WERI-Rb-1 (cell line): ENCODE results near the gene SNX25.
"Not testable (repeated sequence)": the region's sequence is repeated elsewhere in the genome, so short reads cannot be mapped to it uniquely, and the experiment has no call there.

Source experiments
- DNase-seq: peaks from one replicate; pipeline ENCODE4 v3.0.0-alpha.2; 2020
- H3K27ac ChIP-seq: fragments of 250-450 bp; sonication (Bioruptor Pico); 2 replicates; pipeline ENCODE4 v1.5.1; 2020; ENCODE audit warnings: mild to moderate bottlenecking, moderate library complexity
- H3K27me3 ChIP-seq: fragments of 250-450 bp; sonication (Bioruptor Pico); 2 replicates; pipeline ENCODE4 v1.5.1; 2021; ENCODE audit warnings: mild to moderate bottlenecking, low read depth, moderate library complexity; ENCODE audit not compliant: insufficient read depth, severe bottlenecking
- H3K36me3 ChIP-seq: fragments of 250-450 bp; sonication (Bioruptor Pico); 2 replicates; pipeline ENCODE4 v1.5.1; 2020; ENCODE audit warnings: mild to moderate bottlenecking, moderate library complexity
- H3K4me3 ChIP-seq: 2 replicates; pipeline ENCODE4 v1.5.1; 2011; ENCODE audit warnings: low read depth, mild to moderate bottlenecking, control low read depth, low read length
- H3K9me3 ChIP-seq: fragments of 250-450 bp; sonication (Bioruptor Pico); 2 replicates; pipeline ENCODE4 v1.5.1; 2021; ENCODE audit warnings: mild to moderate bottlenecking, moderate library complexity; ENCODE audit not compliant: severe bottlenecking
- TF ChIP-seq, protein P1 (sequence below): IDR thresholded peaks from 2 replicates; pipeline ENCODE4 v1.5.1; 2011; ENCODE audit warnings: low read depth, mild to moderate bottlenecking, control low read depth, inconsistent platforms, low read length

SNX25 gene

DNA sequence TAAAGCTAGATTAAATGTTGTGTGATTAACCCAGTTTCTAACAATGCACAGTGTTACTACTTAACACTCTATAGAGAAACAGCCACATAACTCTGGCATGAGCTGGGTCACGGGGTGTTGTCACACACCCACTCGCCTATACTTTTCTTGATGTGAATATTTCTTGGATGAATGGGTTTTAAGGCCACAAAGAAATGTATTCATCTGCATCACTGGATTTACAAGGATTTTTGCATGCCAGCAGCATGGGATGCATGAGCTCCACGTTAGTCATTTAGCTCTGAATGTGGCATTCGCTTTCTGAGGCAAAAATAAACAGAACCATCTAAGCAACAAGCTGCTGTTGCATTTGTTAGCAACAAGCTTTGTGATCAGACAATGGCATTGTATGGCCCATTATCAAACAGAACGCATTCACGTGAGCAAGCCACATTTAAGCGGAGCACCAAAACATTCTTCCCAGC, 96.6 kb downstream of the SNX25 start:
- H3K27me3 ChIP-seq = no peaks in the 10 kb centered on the region
- no peaks in the 10 kb centered on the region for H3K9me3 ChIP-seq
- peaks cover 3% of the 10 kb centered on the region; the same call in 1 of the 2 replicates for H3K36me3 ChIP-seq
- no peak overlapping the region for H3K4me3 ChIP-seq
- DNase-seq = no peak
- TF ChIP-seq, protein P1, sequence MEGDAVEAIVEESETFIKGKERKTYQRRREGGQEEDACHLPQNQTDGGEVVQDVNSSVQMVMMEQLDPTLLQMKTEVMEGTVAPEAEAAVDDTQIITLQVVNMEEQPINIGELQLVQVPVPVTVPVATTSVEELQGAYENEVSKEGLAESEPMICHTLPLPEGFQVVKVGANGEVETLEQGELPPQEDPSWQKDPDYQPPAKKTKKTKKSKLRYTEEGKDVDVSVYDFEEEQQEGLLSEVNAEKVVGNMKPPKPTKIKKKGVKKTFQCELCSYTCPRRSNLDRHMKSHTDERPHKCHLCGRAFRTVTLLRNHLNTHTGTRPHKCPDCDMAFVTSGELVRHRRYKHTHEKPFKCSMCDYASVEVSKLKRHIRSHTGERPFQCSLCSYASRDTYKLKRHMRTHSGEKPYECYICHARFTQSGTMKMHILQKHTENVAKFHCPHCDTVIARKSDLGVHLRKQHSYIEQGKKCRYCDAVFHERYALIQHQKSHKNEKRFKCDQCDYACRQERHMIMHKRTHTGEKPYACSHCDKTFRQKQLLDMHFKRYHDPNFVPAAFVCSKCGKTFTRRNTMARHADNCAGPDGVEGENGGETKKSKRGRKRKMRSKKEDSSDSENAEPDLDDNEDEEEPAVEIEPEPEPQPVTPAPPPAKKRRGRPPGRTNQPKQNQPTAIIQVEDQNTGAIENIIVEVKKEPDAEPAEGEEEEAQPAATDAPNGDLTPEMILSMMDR = no peak
- no peak overlapping the region for H3K27ac ChIP-seq

DNA sequence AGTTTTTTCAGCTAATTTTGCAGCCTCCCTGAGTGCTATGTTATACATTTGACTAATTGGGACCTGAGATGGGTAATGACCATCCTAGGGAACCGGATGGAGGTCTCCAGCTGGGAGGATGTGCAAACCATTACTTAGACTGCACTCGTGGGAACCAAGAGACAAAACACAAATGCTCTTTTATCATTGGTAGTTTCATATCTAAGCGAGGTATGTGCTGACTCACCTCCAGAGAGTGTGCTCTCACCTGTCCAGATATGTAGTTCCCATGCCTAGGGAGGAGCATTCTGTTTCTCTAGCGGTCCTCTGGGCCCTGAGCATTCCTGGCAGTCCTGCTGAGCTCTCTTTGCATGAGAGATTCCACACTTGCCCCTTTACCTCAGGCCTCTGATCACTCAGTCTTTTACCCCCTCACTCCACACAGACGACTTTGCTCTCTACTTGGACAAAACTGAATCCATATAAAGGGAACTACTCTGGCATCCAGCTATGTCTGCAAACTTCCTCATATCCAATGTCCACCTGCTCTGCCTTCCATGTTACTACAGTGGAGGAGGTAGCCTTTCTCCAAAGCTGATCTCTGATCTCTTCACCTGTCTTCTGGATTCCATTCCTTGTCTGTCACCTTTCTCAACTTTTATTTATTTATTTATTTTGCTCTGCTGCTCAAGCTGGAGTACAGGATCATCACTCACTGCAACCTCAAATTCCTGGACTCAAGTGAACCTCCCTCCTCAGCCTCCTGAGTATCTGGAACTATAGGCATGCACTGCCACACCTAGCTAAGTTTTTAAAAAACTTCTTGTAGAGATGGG, 97.9 kb downstream of the SNX25 start:
- no peaks in the 10 kb centered on the region for H3K9me3 ChIP-seq
- DNase-seq = no peak
- no peak overlapping the region for H3K4me3 ChIP-seq
- no peaks in the 10 kb centered on the region for H3K27me3 ChIP-seq
- peaks cover 7% of the 10 kb centered on the region; the same call in 1 of the 2 replicates for H3K36me3 ChIP-seq
- no peak overlapping the region for H3K27ac ChIP-seq
- TF ChIP-seq, protein P1 = no peak

DNA sequence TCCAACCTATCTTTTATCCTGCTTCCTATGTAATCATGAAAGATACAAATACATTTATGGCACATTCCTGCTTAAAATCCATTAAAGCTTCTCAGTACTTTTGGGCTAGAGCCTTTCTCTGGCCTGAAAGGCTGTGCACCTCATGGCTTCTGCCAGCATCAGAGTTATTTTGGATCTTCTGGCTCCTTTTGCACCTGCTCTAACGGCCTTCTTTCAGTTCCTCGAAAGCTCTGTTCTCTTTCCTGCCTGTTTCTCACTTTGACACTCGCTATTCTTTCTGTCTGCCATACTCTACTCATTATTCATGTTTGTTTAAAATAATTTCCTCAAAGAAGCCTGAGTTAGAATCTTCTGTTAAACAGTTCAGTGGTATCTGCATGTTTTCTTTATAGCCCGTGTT, 100.4 kb downstream of the SNX25 start:
- Histone ChIP-seq H3K27ac (no peak overlapping the region), H3K4me3 (no peak overlapping the region)
- no peak for DNase-seq

DNA sequence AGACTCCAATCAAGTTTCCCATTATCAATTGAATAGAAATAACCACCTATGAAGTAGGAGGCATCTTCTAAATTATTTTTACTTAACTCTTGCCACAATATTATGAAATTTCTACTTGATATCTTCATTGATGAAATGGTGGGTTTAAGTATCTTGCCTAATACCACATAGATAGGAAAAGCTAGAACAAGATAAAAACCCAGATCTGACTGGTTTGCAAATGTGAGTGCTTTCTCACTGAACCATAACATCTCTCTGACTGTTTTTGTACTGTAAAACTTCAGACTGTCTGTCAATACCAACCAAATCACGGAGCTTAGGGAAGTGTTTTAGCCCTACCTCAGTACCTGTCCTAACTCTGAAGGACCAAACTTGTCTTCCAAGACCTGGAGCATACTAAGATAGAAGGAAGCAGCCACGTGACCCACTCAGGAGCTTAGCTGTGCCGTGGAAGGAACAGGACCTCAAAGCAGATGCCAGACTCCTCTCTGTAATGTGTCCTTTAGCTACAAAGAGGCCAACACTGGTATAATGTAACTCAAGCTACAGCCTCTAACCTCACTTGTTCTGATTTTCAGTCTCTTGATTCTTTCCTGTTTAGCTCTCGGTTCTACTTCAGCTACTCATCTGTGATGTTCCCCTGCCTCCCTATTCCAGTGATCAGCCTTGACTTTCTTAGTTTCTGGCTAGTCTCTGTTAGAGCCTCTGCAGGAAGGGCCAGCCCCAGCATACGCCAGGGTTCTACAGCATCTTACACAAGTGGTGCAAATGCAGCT, 101.9 kb downstream of the SNX25 start:
- H3K27me3 ChIP-seq = no peaks in the 10 kb centered on the region
- H3K27ac ChIP-seq = no peak overlapping the region
- TF ChIP-seq, protein P1 = no peak
- peaks cover 7% of the 10 kb centered on the region; the same call in 1 of the 2 replicates for H3K36me3 ChIP-seq
- no peak overlapping the region for H3K4me3 ChIP-seq
- no peak for DNase-seq
- no peaks in the 10 kb centered on the region for H3K9me3 ChIP-seq

More for the DNA sequence above, 100.4 kb downstream of the SNX25 start:
- TF ChIP-seq, protein P1 = no peak
- H3K27me3 ChIP-seq = no peaks in the 10 kb centered on the region
- H3K36me3 ChIP-seq = peaks cover 7% of the 10 kb centered on the region; the same call in 1 of the 2 replicates
- H3K9me3 ChIP-seq = no peaks in the 10 kb centered on the region

DNA sequence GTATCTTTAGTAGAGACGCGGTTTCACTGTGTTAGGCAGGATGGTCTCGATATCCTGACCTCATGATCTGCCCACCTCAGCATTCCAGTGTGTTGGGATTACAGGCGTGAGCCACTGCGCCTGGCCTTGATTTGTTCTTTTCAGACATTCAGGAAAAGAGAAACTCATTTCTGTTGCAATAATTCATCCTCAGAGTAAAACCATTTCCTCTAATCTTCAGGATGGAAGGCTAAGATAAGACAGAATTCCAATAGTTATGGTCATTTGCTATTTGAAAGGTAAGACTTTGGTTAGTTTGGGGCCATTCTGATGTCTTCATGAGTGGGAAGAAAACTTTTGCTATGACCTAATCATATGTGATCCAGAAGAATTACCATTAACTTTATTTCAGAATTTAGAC, 103.3 kb downstream of the SNX25 start:
- Histone ChIP-seq H3K27me3 (no peaks in the 10 kb centered on the region), H3K9me3 (no peaks in the 10 kb centered on the region), H3K36me3 (peaks cover 7% of the 10 kb centered on the region; the same call in 1 of the 2 replicates), H3K27ac (no peak overlapping the region), H3K4me3 (no peak overlapping the region)
- DNase-seq = no peak
- TF ChIP-seq, protein P1 = no peak

DNA sequence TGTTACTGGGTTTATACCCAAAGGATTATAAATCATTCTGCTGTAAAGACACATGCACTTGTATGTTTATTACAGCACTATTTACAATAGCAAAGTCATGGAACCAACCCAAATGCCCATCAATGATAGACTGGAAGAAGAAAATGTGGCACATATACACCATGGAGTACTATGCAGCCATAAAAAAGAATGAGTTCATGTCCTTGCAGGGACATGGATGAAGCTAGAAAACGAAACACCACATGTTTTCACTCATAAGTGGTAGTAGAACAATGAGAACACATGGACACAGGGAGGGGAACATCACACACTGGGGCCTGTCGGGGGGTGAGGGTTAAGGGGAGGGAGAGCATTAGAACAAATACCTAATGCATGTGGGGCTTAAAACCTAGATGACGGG, 108.1 kb downstream of the SNX25 start:
- H3K36me3 ChIP-seq, DNase-seq, H3K27ac ChIP-seq: not testable (repeated sequence)

More for the DNA sequence above, 108.1 kb downstream of the SNX25 start:
- not testable (repeated sequence) for H3K4me3 ChIP-seq, H3K9me3 ChIP-seq, H3K27me3 ChIP-seq
